ENCODE measurements around the gene S100A6.
"Not testable (repeated sequence)": the region's sequence is repeated elsewhere in the genome, so short reads cannot be mapped to it uniquely, and the experiment has no call there.

Gene S100A6

DNA sequence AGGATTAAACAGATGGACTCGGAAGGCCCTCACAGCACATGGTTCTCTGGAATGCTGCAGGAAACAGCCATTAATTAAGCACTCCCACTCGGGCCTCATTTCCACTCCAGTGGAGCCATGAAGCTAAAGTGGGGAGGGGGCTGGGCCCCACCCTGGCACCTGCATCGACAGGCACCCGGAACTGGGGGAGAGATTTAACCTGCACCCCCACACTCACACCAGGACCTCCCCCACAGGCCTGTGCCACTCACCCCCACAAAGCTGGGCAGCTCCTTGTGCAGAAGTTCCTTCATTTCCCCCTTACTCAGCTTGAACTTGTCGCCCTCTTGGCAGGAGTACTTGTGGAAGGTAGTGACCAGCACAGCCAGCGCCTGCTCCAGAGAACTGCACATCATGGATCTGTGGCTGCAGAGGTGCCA is 27.7 kb upstream of the S100A6 start:
- no peak for DNase-seq

DNA sequence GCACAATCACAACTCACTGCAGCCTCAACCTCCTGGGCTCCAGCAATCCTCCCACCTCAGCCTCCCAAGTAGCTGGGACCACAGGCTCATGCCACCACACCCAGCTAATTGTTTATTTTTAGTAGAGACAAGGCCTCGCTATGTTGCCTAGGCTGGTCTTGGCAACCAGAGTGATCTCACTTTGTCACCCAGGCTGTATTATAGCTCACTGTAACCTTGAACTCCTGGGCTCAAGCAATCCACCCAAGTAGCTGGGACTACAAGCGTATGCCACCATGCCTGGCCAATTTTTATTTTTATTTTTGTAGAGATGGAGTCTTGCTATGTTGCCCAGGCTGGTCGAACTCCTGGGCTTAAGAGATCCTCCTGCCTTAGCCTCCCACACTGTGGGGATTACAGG is 26.2 kb upstream of the S100A6 start:
- DNase-seq, result not testable (repeated sequence)

DNA sequence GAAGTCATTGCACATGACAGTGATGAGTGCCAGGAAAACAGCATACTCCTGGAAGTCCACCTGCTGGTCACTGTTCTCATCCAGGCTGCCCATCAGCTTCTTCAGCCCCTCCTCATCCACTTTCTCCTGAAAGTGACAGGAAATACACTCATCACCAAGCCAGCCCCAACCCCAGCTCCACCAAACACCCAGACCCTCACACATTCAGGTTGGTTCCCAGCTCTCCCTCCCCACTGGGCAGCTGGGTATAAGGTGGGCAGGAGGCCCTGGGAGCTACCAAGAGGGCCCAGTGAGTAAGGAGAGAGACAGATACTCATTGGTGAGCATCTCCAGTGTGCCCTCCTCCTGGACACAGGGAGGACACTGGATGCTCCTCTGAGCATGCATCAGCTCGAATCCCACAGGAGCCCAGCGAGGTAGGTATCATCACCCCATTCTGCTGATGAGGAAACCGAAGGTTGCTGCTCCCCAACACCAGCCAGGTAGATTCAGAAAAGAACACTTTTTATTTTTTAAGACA is 25.7 kb upstream of the S100A6 start:
- DNase-seq, result no peak

DNA sequence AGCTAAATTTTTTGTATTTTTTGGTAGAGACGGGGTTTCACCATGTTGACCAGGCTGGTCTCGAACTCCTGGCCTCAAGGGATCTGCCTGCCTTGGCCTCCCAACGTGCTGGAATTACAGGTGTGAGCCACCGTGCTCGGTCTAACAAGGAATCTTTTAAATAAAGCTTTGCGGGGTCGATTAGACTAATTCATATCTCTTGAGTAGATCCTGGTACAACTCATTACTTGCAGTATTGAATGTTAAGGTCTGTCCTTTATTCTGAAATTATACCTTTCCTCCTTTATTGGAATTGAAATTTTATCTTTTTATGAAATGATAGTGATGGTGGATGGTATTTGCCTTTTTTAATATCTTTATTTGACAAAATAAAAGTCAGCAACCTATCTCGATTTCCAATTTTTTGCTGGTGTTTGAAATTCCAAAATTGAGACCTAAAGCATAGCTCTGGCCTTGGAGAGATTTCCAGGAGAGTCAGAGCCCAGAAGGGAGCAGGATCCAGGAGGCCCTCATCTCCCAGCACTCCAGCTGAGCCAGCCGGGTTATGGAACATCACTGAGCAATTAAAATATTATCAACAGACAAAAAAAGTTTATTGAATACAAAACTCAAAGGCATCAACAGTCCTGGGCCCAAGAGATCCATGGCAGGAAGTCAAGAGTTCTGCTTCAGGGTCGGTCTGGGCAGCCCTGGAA is 25.1 kb upstream of the S100A6 start:
- DNase-seq, result no peak

DNA sequence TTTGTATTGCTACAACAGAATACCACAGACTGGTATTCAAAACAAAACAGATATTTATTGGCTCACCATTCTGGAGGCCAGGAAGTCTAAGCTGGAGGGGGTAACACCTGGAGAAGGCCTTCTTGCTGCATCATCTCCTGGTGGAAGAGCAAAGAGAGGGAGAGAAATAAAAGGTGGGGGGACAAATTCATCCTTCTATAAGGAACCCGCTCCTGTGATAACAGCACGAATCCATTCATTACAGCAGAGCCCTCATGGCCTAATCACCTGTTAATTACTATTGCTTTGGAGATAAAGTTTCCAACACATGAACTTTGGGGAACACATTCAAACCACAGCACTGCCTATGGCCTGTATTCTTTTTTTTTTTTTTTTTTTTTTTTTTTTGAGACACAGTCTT is 24.4 kb upstream of the S100A6 start:
- DNase-seq, result no peak

DNA sequence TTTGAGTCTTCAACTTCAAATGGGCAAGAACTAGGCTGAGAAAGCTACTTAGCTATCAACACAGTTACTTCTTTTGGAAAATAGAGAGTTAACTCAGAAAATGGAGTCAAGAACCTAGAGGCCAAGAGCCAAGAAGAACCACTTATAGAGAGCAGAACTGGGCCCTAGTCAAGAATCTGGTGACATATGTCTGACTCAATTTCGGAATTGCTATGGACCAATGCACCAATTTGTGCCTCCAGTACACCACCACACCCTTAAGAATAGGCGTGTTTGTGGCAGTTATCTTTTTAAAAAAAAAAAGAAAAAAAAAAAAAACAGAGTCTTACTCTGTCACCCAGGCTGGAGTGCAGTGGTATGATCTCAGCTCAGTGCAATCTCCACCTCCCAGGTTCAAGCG is 22.1 kb upstream of the S100A6 start:
- no peak for DNase-seq

DNA sequence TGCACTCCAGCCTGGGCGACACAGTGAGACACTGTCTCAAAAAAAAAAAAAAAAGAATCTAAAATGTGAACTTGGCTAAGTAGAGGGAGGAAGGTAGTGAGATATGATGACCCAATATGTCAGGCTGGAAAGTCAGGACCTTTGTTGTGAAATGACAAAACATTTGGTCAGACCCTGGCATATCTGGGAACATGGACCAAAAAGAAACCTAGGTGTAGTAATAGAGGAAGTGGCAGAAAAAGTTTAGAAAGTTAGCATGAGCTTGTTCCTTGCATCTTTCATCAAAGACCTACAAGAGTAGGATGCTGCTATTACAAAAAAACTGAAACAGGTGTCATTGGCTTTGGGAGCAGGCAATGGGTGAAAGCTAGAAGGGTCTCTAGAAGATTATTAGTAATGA is 20.6 kb upstream of the S100A6 start:
- DNase-seq, result no peak

DNA sequence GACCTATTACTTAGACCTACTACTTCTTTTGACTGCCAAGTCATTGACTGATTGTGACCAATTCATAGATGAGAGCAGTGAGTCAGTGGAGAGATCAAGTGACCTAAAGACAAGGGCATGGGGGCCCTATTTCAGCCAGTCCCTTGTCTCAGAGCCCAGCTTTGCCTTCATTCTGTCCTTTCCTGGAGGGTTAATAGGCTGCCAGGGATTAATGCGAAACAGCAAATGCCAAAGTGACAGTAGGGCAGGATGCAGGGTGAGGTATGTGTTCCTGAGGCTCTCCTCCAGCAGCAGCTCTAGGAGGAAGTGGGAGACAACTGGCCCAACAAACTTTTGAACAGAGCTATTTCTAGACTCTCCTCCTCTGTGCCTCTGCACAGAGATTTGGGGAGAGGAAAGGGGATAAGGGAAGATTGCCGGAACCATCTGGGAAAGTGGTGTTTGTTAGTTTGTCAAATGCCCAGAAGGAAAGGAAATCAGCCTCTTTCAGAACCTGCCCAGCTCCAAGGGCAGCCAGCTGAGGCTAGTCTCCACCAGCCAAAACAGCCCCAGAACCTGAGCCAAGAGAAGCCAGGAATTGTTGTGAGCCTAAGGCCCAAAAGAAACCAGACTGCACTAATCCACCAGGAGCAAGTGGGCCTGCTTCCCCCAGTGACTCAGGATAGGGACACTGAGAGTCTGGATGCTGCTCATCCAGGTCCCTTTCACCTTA is 18.2 kb upstream of the S100A6 start:
- no peak for DNase-seq

DNA sequence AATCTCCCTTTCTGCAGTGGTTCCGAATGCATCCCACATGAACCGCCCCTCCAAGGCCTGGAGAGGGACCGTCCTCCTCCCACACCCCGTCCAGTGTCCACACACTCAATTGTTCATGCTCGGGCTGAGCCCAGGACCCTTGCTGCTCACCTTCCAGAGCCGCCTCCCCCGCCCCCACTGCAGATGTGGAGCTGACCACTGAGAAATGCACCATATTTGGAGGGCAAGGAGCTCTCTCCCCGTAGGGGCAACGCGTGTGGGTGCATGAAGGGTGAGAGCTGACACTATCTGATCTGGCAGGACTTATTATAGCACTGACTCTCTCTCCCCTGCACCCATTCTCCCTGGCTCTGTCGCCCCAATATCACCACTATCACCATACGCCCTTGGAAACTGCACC is 17.3 kb upstream of the S100A6 start:
- no peak for DNase-seq

DNA sequence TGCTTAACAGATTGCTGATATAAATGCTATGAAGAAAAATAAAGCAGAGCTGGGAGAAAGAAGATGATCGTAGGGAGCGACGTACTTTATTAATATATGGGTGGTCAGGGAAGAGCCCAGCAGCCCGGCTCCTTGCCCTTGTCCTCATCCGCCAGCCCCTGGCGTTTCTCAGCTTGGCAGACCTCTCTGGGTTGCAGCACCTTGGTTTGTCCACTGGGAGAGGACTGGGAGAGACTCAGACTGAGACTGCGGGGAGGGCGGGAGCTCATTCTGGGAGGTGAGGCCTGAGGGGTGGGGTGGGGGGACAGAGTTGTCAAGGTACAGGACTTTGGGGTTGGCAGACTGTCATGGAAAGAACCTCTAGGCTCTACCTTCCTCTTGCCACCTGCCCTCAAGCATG is 16.5 kb upstream of the S100A6 start:
- DNase-seq, result no peak

DNA sequence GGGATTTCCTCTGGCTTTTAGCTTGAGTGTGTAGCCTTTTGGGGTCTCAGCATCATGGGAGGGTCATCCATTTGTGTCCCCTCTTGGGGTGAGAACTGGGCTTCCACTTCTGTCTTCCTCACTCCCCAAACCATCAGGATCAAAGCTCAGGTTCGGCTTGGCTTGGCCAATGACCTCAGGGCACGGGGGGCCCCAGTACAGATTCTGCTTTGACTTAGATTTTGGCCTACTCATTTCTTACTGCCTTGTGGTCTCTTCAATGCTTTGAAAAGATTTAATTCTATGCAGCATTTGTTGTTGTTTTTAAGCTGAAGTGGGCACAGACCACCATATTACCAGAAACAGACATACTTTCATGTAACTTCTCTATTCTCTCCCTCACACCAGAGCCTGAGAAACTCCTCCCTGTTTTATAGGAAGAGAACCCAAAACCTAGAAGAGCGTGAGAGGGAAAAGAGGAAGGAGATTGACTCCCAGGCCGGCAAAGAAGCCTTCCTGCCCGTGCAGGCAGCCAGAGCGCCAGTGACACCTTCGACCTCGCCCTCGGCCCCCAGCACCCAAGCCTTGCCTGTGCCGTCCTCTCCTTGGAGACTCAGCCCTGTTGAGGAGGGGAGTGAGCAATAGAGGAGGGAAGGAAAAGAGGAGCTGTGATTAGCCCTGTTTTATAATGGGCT is 15.2 kb upstream of the S100A6 start:
- DNase-seq, result no peak

DNA sequence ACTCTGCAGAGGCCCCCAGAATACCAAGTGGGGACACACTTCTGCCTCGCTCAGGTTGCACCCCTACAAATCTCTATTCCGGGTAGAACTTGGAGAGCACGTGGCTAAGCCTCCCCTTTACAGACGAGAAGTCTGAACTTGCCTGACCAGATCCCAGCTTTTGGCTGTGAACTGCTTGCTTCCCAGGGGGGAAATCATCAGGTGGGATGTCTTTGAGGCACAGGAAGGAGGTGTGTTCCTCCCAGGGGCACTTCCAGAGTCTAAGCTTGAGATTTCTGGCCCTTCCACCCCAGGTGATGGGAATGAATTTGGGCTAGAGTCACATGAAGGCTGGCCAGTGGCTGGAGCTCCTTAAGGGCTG is 14.6 kb upstream of the S100A6 start:
- no peak for DNase-seq

DNA sequence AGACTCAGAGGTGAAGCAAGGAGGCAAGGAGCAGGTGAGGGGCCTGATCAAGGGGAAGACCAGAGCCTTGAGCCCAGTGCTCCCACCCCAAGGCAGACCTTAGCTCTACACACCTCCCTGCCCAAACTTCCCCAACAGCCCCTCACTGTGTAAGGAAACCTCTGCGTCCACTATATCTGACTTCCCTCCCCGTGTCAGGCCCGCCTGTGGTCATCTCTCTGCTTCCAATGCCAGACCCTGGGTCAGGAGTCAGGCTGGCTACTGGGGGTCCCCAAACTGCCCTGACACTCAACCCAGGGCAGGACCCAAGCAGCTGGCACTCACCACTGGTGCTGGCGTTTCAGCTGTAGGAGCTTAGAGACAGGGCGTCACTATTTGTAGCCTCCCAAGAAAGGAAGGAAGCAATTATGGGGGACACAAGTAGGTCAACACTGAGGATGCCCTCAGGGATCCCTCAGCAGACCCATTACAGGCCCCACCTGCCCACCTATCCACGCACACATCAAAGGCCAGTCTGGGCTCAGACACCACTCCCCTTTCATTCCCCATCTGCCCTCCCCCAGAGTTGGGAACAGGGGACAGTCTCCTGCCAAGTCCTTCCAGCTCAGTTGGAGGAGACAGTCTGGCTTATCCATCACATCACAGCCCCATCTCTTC is 14.1 kb upstream of the S100A6 start:
- DNase-seq, result no peak

DNA sequence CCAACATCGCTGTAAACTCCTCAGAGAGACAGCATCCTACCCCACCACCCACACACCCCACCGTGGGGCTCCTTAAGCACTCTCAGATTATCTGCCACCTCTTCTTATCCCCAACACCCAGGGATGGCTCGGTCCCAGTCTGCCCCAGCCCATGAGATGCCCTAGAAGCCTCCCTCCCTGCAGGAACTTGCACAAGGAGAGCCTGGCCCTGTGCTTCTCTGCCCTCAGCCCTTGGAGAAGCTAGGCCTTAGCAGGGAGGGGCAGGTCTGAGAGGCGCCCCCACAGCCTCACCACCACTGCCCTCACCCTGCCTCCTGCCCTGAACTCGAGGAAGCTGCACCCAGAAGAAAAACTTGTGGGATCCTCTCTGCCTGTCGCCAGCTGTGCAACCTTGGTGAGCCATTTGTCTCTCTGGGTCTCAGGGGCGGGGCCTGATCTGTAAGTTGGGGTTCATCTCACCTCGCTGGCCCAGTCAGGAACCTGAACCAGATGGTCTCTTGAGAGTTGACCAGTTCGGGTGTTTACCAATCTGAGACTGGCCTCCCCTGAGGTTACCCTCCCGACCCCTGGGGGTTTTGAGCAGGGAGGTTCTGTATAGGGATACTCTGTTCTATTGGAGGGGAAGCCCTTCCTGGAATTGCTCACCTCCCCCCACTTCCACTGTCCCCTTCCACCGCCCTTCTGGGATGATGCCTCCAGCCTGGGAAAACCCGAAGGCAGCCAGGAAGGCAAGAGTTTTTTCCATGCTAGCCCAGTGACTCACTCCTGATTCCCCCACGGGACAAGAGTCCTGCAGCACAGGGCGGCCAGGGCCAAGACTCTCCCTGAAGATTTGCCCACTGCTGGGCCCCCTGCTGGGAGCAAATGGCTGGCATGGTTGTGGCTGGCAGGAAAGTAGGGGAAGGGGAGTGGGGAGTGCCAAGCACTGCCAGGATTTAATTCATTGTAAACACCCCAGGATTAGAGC is 13.2 kb upstream of the S100A6 start, which contains the start of gene S100A3:
Gene S100A3 (minus strand): TSS at position 537 of the 967 bp plus-strand sequence. CDS start 773 bp downstream, outside the sequence.
- no peak for DNase-seq

DNA sequence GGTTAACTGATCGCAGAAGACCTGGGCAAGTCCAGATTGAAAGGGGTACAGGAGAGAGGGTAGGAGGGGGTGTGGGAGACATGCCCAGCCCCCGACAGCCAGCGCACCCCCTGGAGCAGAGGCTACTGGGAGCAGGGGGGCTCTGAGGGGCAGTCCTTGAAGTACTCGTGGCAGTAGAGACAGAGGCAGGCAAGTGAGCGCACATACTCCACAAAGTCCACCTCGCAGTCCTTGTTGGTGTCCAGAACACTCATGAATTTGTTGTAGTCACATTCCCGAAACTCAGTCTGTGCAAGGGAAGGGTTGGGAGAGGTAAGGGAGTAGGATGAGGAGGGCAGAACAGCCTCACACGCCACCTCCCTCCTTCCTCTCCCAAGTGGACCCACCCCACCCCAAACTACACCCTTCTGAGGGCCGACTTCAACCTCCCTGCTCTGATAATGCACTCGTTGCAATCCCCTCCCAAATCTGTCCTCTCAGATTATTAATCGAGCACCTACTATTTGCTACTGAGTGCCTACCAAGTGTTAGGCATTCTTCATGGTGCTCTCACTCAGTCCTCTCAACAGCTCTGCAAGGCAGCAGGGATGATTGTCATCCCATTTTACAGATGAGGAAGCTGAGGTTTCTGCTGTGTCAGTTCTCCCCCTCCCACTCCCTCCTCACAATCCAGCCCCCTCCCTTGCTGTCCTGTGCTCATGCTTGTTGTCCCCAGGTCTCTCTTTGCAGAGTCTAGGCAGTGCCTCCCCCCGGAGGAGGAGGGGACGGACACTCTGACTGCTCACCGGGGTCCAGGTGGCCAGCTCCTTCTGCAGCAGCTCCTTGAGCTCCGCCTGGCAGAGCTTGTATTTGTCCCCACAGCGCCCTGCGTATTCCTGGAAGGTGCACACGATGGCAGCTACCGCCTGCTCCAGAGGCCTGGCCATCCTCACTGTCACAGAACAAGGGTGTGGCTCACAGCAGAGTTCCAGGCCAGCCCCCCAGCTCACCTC is 12.1 kb upstream of the S100A6 start:
- no peak for DNase-seq

DNA sequence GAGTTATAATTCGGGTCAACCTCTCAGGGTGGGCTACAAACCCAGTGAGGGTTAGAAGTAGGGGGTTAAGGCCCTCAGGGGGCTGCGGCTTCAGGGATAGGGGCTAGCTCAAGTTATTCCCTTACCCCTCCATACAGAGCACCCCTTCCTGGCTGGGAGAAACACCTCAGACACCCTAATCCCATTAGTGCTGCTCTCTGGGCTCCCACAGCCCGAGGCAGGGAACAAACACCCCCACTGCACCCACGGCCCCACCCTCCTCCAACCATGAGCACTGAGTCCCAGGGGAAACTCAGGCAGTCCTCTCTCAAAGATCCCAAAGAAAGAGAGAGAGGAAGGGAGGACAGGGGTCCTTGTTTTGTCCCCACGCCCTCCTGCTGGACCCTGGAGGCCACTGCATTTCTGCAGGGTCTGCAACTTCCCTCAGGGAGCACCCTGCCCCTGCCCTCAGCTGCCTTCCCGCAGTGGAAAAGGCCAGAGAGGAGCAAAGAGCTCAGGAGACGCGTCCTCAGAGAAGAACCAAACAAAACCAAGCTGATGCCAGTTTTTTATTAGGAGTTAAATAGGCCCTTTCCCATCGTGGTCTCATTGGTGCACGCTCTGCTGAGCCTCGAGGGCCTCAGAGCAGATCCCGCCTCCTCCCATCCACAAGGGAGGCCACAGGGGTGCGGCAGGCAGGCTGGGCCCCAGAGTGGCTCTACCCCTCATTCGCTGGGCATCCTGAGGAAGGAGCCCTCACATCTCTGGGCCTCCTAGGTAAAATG is 11.2 kb upstream of the S100A6 start:
- no peak for DNase-seq

DNA sequence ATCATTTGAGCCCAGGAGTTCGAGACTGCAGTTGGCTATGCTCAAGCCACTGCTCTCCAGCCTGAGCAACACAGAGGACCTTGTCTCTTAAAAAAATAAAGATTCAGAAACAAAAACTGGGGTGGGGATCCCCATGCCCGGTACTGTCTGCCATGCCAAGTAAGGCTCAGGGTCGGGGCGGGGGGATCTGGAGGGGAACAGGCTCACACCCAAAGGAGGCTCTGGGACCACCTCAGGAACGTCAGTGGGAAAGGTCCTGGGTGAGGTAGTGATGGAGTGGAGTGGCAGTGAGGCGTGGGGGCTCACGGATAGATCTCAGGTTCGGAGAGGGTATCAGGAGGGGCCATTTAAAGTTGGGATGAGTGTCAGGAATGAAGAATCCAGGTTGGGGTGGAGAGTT is 10.6 kb upstream of the S100A6 start:
- no peak for DNase-seq

DNA sequence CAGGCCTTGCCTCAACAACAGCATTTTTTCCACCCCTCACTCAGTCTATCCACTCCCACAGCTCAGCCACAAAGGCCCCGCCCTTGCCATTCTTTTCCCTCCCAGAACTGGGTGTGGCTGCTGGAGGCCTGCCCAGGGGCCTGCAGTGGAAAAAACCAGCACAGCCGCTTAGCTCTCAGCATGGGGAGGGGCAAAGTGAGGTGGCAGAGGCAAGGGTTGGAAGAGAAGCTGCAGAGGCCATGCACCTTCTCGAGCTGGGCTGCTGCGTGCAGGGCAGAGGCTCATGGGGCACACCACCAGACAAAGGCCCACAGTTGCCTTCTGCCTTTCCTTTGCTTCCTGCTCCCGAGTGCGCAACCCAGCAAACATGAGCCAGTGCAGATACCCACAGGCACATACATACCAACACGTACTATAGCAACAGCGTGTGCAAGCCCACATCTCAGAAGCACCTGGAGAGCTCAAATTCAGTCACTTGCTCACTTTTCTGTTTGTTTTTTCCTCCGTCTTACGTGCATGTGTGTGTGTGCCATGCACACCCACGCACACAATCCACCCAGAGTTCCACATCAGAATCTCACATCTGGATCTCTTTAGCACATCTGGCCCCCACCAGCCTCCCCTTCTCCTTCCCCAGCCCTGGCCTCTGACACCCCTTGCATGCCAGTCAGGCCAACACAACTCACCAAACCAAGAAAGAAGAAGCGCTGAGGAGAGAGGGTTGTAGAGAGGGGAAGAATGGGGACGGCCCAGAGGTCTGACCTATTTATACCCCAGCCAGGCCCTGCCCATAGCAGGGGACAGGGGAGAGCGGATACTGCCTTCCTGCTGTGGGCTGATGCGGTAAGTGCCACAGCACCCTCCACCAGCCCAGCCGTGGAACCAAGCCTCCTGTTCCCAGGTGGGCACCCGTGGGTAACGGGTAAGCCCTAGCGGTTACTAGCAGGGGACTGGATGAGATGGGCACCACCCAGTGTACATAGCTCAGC is 9.6 kb upstream of the S100A6 start, which contains the start of gene S100A4:
Gene S100A4 (minus strand): TSS at position 740 of the 989 bp plus-strand sequence. CDS start 1,012 bp downstream, outside the sequence.
- peak; percentile 90 for DNase-seq

Data from CD4-positive, alpha-beta T cell treated with Interleukin-17A for 1 hour (primary cell).